C4-2B (cell line): ENCODE results near the gene PZP.

Source experiments
- CTCF ChIP-seq: fragments of 450-650 bp; conservative IDR thresholded peaks from 2 replicates; pipeline ENCODE4 v1.5.1; 2017; ENCODE audit warnings: mild to moderate bottlenecking
- ZFX ChIP-seq: fragments of 450-650 bp; IDR thresholded peaks from 2 replicates; pipeline ENCODE4 v1.6.1; 2017

- no peak for TF ChIP-seq CTCF
- TF ChIP-seq ZFX = no peak
Observed at GRCh38 chr12:9221483-9221882, 13.3 kb upstream of the PZP start.
